ENCODE data around the gene YEATS4. TPM values are rescaled to one million over a fixed set of nuclear protein-coding genes. Genes with fewer than 3 reads are reported as not detected.

The YEATS4 gene
- total and polyA plus RNA-seq, 10 donors, result 11.3 to 36.5 (median 16.3) TPM

DNA sequence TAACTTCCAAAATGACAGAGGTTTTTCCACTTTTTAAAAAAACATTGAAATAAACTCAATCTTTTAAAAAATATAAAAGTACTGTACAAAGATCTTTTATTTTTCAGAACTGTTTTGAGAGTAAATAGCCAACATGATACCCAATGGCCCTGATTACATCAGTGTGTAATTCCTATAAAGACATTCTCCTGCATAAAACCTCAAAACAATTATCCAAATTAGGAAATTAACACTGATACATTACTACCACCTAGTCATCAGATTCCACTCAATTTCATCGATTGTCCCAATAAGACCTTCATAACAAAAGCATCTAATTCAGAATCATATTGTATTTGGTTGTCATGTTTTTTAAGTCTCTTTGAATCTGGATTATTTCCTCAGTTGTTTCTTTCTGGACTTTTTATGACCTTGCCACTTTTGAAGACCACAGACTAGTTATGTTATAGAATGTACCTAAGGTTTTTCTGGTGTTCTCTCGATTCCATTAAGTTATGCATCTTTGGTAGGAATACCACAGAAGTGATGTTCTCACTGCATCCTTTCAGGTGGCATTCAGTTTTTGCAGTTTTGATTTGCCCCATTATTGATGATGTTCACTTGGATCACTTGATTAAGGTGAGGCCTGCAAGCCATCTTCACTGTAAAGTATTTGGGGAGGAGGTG, 4.0 kb upstream of the YEATS4 start:
- no peaks in the 10 kb centered on the region for H3K27me3 ChIP-seq (replicated peaks in 1 of 7)
- H3K4me1 ChIP-seq, result peaks cover 4 to 38% (median 17%) of the 10 kb centered on the region in 6 donors
- no peaks in the 10 kb centered on the region for H3K9me3 ChIP-seq
- H3K27ac ChIP-seq, result no peak overlapping the region
- intact Hi-C loops (cut with DNase I; ENCODE audit: low total_unique reads), result loop anchor here (5.0 kb wide), 1 partner anchor 217 kb away; no protein-coding TSS in a partner anchor
- TF ChIP-seq, protein P1, sequence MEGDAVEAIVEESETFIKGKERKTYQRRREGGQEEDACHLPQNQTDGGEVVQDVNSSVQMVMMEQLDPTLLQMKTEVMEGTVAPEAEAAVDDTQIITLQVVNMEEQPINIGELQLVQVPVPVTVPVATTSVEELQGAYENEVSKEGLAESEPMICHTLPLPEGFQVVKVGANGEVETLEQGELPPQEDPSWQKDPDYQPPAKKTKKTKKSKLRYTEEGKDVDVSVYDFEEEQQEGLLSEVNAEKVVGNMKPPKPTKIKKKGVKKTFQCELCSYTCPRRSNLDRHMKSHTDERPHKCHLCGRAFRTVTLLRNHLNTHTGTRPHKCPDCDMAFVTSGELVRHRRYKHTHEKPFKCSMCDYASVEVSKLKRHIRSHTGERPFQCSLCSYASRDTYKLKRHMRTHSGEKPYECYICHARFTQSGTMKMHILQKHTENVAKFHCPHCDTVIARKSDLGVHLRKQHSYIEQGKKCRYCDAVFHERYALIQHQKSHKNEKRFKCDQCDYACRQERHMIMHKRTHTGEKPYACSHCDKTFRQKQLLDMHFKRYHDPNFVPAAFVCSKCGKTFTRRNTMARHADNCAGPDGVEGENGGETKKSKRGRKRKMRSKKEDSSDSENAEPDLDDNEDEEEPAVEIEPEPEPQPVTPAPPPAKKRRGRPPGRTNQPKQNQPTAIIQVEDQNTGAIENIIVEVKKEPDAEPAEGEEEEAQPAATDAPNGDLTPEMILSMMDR (IDR thresholded peaks at IDR 0.05 in 8 of 11, conservative IDR thresholded peaks at IDR 0.05 in 3 of 11), result no peak
- TF ChIP-seq POLR2AphosphoS5 (IDR thresholded peaks at IDR 0.05) (no peak), POLR2A (IDR thresholded peaks at IDR 0.05) (no peak)
- no peak overlapping the region for H3K4me3 ChIP-seq
- H3K36me3 ChIP-seq, result peaks cover 0 to 26% (median 0%) of the 10 kb centered on the region in 6 donors
- DNase-seq, result no peak
- WGBS, 5 donors, result 67 to 94% (median 69%) methylated on average over 2 of the region's 2 CpGs

DNA sequence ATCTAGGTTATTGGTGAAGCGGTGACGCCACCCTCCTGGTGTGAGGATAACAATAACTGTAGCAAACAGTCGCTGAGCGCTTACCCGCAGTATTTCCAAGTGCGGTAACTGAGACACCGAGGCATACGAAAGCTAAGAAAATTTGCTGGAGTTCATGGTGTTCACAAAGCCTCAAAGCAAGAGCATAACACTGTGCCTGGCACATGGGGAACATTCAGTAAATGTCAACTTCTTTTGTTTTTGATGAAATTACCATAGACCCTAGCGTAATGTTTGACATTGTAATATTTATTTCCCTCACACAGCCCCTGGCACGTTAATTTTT, 767 bp downstream of the YEATS4 start:
- intact Hi-C loops (cut with DNase I; ENCODE audit: low total_unique reads), result no loop called here
- 5 to 10% (median 9%) methylated on average over 10 of the region's 10 CpGs for WGBS, 5 donors

DNA sequence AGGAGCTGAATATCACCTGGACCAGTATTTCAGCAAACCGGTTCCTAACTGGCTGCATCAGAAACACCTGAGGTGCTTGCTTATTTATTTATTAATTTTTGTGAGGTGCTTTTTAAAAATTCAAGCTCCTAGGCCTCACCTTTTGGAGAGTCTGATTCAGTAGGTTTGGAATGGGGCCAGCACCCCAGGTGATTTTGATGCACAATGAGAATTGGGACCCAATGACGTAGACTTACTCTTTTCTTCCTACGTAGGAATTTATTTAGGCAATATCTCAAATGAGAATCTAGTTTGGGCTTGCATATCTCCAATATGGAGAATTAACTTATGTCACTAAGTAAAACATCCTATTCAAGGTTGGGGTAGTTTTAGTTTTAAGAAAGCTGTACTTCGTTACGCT, 7.3 kb downstream of the YEATS4 start:
- peaks cover 0 to 8% (median 0%) of the 10 kb centered on the region in 6 donors for H3K4me1 ChIP-seq
- H3K4me3 ChIP-seq, result no peak overlapping the region
- intact Hi-C loops (cut with DNase I; ENCODE audit: low total_unique reads), result no loop called here
- H3K36me3 ChIP-seq, result peaks cover 0 to 100% (median 44%) of the 10 kb centered on the region in 6 donors
- WGBS, 5 donors, result 95 to 98% (median 97%) methylated on average over 5 of the region's 5 CpGs
- DNase-seq, result no peak
- no peaks in the 10 kb centered on the region for H3K27me3 ChIP-seq (replicated peaks in 1 of 7)
- no peak overlapping the region for H3K27ac ChIP-seq
- TF ChIP-seq, protein P1 (IDR thresholded peaks at IDR 0.05 in 8 of 11, conservative IDR thresholded peaks at IDR 0.05 in 3 of 11), result no peak
- TF ChIP-seq POLR2AphosphoS5 (IDR thresholded peaks at IDR 0.05), result no peak
- TF ChIP-seq POLR2A (IDR thresholded peaks at IDR 0.05), result no peak
- no peaks in the 10 kb centered on the region for H3K9me3 ChIP-seq

More for the DNA sequence above, 767 bp downstream of the YEATS4 start:
- peak overlapping the region; percentile 88 to 99 (median 98) for H3K27ac ChIP-seq
- peak overlapping the region; percentile 83 to 96 (median 94) for H3K4me3 ChIP-seq
- TF ChIP-seq, protein P1 (IDR thresholded peaks at IDR 0.05 in 8 of 11, conservative IDR thresholded peaks at IDR 0.05 in 3 of 11), result peak in 1 of 11 experiments; percentile 8
- no peak for TF ChIP-seq POLR2AphosphoS5 (IDR thresholded peaks at IDR 0.05)
- H3K27me3 ChIP-seq (replicated peaks in 1 of 7), result no peaks in the 10 kb centered on the region
- H3K9me3 ChIP-seq, result no peaks in the 10 kb centered on the region
- DNase-seq, result no peak
- H3K36me3 ChIP-seq, result peaks cover 0 to 42% (median 4%) of the 10 kb centered on the region in 6 donors
- peaks cover 6 to 49% (median 28%) of the 10 kb centered on the region in 6 donors for H3K4me1 ChIP-seq

DNA sequence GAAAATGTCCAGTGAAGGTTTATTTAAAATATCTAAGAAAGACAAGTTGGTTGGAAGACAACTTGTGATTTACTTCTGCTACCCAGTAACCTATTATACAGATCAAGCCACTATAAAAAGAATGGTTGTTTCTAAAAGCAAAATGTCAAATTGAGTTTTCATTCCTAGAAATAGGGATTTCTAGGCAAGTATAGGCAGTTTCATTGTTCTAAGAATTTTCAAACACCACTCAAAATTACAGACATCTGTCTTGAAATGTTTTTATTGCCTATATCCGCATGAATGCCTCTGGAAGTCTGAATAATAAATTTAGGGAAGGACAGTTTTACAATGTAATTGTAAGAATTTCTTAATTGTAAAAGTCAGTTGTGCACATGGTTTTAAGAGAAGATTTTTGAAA, 8.6 kb downstream of the YEATS4 start:
- Histone ChIP-seq H3K27me3 (replicated peaks in 1 of 7) (no peaks in the 10 kb centered on the region), H3K4me3 (no peak overlapping the region), H3K4me1 (no peaks in the 10 kb centered on the region), H3K9me3 (no peaks in the 10 kb centered on the region), H3K36me3 (peaks cover 0 to 100% (median 49%) of the 10 kb centered on the region in 6 donors), H3K27ac (no peak overlapping the region)
- 93 to 100% (median 99%) methylated on average over 1 of the region's 1 CpG for WGBS, 5 donors
- DNase-seq, result no peak
- intact Hi-C loops (cut with DNase I; ENCODE audit: low total_unique reads), result no loop called here
- TF ChIP-seq POLR2A (IDR thresholded peaks at IDR 0.05), result no peak
